GM12891 (cell line): ENCODE data around the gene SEC22C.

Experiments used
- PAX5 ChIP-seq: IDR thresholded peaks from 2 replicates; pipeline ENCODE4 v1.6.1; 2011; ENCODE audit warnings: low read length, moderate library complexity, mild to moderate bottlenecking; ENCODE audit not compliant: insufficient read depth, severe bottlenecking
- POLR2A ChIP-seq: IDR thresholded peaks from 2 replicates; pipeline ENCODE4 v1.6.1; 2011; ENCODE audit warnings: low read depth, low read length, control low read depth
- POLR2AphosphoS5 ChIP-seq: IDR thresholded peaks from 2 replicates; pipeline ENCODE4 v1.6.1; 2011; ENCODE audit warnings: low read depth, low read length, control low read depth
- POU2F2 ChIP-seq: IDR thresholded peaks from 2 replicates; pipeline ENCODE4 v1.6.1; 2011; ENCODE audit warnings: low read depth, mild to moderate bottlenecking, control low read depth, low read length, moderate library complexity
- SPI1 ChIP-seq: IDR thresholded peaks from 2 replicates; pipeline ENCODE4 v1.6.1; 2011; ENCODE audit warnings: low read depth, low read length, control low read depth
- TAF1 ChIP-seq: IDR thresholded peaks from 2 replicates; pipeline ENCODE4 v1.6.1; 2011; ENCODE audit warnings: low read depth, low read length, control low read depth

- TF ChIP-seq POLR2A (no peak), POLR2AphosphoS5 (no peak), SPI1 (no peak), TAF1 (no peak), PAX5 (no peak), POU2F2 (no peak)
Measured at GRCh38 chr3:42602961-42603360, 21.2 kb upstream of the SEC22C start.
